Endothelial cell of umbilical vein (primary cell): ENCODE measurements around the gene TAMALIN. TPM values are rescaled to one million over a fixed set of nuclear protein-coding genes. Genes with fewer than 3 reads are reported as not detected.

Experiments used
- BruUV-seq: library from RNA; stranded (reverse); fragments of 400-500 nt; replicated peaks from 2 replicates; lab custom pipeline; 2021; lab: Mats Ljungman, UMichigan
- CTCF ChIA-PET: fragments of 300-600, 350-600 bp; sonication (Branson Sonifier 250); formaldehyde crosslinking; loops from one replicate; lab custom pipeline; 2021; ENCODE audit warnings: antibody characterized with exemption, inconsistent platforms; lab: Charles Lee
- POLR2A ChIA-PET: fragments of 300-600, 350-600 bp; sonication (Branson Sonifier 250); formaldehyde crosslinking; loops from one replicate; lab custom pipeline; 2021; ENCODE audit warnings: antibody characterized with exemption, inconsistent platforms; lab: Charles Lee
- DNase-seq: peaks from one replicate; pipeline ENCODE4 v3.0.0-alpha.2; 2011; ENCODE audit warnings: low read depth, low spot score
- FAIRE-seq: peaks from 2 replicates; lab custom pipeline; 2011; peaks lifted over from hg19 to GRCh38; lab: Jason Lieb, UNC
- H2AFZ ChIP-seq: 2 replicates; pipeline ENCODE4 v1.6.0; 2012; ENCODE audit warnings: low read depth, low read length, control low read depth, inconsistent platforms
- H3K27ac ChIP-seq: 2 replicates; pipeline ENCODE4 v1.5.1; 2011; ENCODE audit warnings: low read depth, mild to moderate bottlenecking, control low read depth, low read length, moderate library complexity; ENCODE audit not compliant: insufficient read depth
- H3K27me3 ChIP-seq, 2 experiments: 2 replicates each; pipeline versions ENCODE4 v1.6.0 to v1.6.1; 2011; ENCODE audit warnings: low read length in 2 of 2, mixed read lengths in 1 of 2; ENCODE audit not compliant: control insufficient read depth in 2 of 2, insufficient read depth in 2 of 2
- H3K36me3 ChIP-seq, 2 experiments: 2 replicates in 1 of 2; 3 replicates in 1 of 2; pipeline ENCODE4 v1.5.1; 2011; ENCODE audit warnings: low read length in 2 of 2, mild to moderate bottlenecking in 1 of 2, moderate library complexity in 1 of 2; ENCODE audit not compliant: control insufficient read depth in 2 of 2, insufficient read depth in 2 of 2; ENCODE audit errors: extremely low read depth in 1 of 2
- H3K4me1 ChIP-seq: 3 replicates; pipeline ENCODE4 v1.5.1; 2011; ENCODE audit warnings: mild to moderate bottlenecking, low read length; ENCODE audit not compliant: control insufficient read depth, insufficient read depth; ENCODE audit errors: extremely low read depth
- H3K4me2 ChIP-seq: 2 replicates; pipeline ENCODE4 v1.6.1; 2011; ENCODE audit warnings: low read length, control low read depth, mixed read lengths; ENCODE audit not compliant: insufficient read depth
- H3K4me3 ChIP-seq, 3 experiments: fragments of 200-600 bp in 1 of 3; sonication (generic), shearing (Covaris generic) in 1 of 3; replicated peaks in 1 of 3; 2 replicates each; pipeline ENCODE4 v1.5.1; 2011 to 2016; ENCODE audit warnings: control low read depth in 3 of 3, low read length in 3 of 3, mild to moderate bottlenecking in 2 of 3, inconsistent platforms in 1 of 3, low read depth in 1 of 3, moderate library complexity in 1 of 3; ENCODE audit not compliant: insufficient read depth in 1 of 3
- H3K79me2 ChIP-seq: 2 replicates; pipeline ENCODE4 v1.6.0; 2012; ENCODE audit warnings: low read length, inconsistent platforms; ENCODE audit not compliant: control insufficient read depth, insufficient read depth
- H3K9ac ChIP-seq: replicated peaks from 2 replicates; pipeline ENCODE3; 2011; ENCODE audit warnings: low read length, control low read depth; ENCODE audit not compliant: insufficient read depth; ENCODE audit errors: extremely low read depth
- H3K9me1 ChIP-seq: replicated peaks from 3 replicates; pipeline ENCODE4 v1.6.0; 2011; ENCODE audit warnings: mild to moderate bottlenecking, low read length; ENCODE audit not compliant: control insufficient read depth, insufficient read depth; ENCODE audit errors: extremely low read depth
- H3K9me3 ChIP-seq: replicated peaks from 2 replicates; pipeline ENCODE4 v1.5.1; 2012; ENCODE audit warnings: low read length, inconsistent platforms; ENCODE audit not compliant: control insufficient read depth, insufficient read depth
- H4K20me1 ChIP-seq: replicated peaks from 2 replicates; pipeline ENCODE3; 2011; ENCODE audit warnings: mild to moderate bottlenecking, low read length; ENCODE audit not compliant: control insufficient read depth, insufficient read depth; ENCODE audit errors: extremely low read depth
- CTCF ChIP-seq, 2 donors: IDR thresholded peaks; 1 replicate in 1 of 2; 2 replicates in 1 of 2; pipeline ENCODE4 v1.5.1; 2011; ENCODE audit warnings: low read length in 2 of 2, mild to moderate bottlenecking in 2 of 2, moderate library complexity in 2 of 2, control low read depth in 1 of 2, inconsistent platforms in 1 of 2, low read depth in 1 of 2; ENCODE audit not compliant: insufficient read depth in 1 of 2; ENCODE audit errors: extremely low read depth in 1 of 2
- EZH2 ChIP-seq: IDR thresholded peaks from 2 replicates; pipeline ENCODE4 v1.6.1; 2012; ENCODE audit warnings: borderline replicate concordance, low read depth, mild to moderate bottlenecking, moderate library complexity, low read length, inconsistent platforms; ENCODE audit not compliant: severe bottlenecking
- GATA2 ChIP-seq: IDR thresholded peaks from 2 replicates; pipeline ENCODE4 v1.7.0; 2011; ENCODE audit warnings: low read depth, mild to moderate bottlenecking, moderate library complexity, mixed read lengths, low read length; ENCODE audit not compliant: insufficient read length, insufficient read depth
- dilution Hi-C: fragments of 300-500 bp; cut with MboI; formaldehyde crosslinking; loops from one replicate; pipeline ENCODE4 v1.15.0; 2019; ENCODE audit warnings: low sequenced_read_pairs; ENCODE audit not compliant: extremely low pct_ligation_motif_present
- intact Hi-C: fragments of 100-400 bp; cut with micrococcal nuclease; formaldehyde crosslinking; loops from one replicate; pipeline ENCODE4 v1.10.0; 2022
- polyA plus RNA-seq, 4 experiments: library from polyadenylated mRNA; depleted of rRNA in 3 of 4; stranded (reverse) in 3 of 4; unstranded in 1 of 4; fragments of >200 nt; gene quantifications; 2 replicates each; pipeline versions ENCODE4 v1.2.1 to v1.2.3, GENCODE V29; 2011 to 2012; ENCODE audit warnings: missing spikeins in 1 of 4
- total RNA-seq: library from RNA; stranded (reverse); gene quantifications from 2 replicates; pipeline ENCODE4 v1.2.3, GENCODE V29; 2021

Gene TAMALIN
- total and polyA plus RNA-seq, 2 donors (not counting 3 experiments of a cell fraction or from before 2014, with no cell fraction given): 53.3 to 87.5 TPM

DNA sequence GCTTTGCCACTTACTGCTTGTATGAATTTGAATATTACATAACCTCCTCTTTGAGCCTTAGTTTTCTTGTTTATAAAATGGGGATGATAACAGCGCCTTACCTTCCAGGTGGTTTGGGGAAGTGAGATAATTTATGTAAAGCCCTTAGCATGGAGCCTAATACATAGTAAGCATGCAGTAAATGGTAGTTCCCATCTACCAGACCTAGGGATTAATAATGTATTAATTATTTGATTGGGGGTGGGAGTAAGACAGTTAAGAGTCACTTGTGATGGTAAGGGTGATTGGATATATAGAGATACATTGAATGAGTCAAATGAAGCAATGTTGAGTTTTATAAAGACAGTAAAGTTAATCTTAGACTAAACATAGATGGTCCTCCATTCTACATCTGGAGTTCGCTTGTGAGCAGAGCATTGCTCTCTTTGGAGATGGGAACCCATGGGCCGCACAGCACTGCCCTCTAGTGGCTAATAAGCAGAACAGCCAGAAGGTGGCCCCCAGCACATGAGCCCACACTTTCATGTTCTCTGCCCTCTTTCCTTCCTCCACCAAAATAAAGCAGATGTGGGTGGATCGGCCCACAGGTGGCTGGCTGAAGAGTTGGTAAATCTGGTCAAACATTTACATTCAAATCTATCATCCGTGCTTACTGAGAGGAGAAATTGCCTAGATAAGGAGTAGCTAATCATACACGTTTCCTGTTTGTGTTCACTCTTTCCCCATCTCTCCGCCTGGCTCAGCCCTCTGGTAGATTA lies 26.5 kb upstream of the TAMALIN start:
- Histone ChIP-seq H3K9me3 (no peaks in the 10 kb centered on the region), H3K9me1 (no peaks in the 10 kb centered on the region), H4K20me1 (no peaks in the 10 kb centered on the region), H3K27me3 (no peaks in the 10 kb centered on the region), H3K4me1 (peaks cover 36% of the 10 kb centered on the region), H3K4me2 (no peak overlapping the region), H2AFZ (no peak overlapping the region), H3K4me3 (no peak overlapping the region), H3K9ac (no peak overlapping the region), H3K79me2 (peaks cover 22% of the 10 kb centered on the region), H3K27ac (no peak overlapping the region), H3K36me3 (peaks cover 22 to 36% of the 10 kb centered on the region in 2 experiments)
- FAIRE-seq (peak; percentile 95), DNase-seq (peak; percentile 84)
- ChIA-PET CTCF (interaction anchor here (0.6 to 3.9 kb wide), 23 partner anchors 10 to 131 kb away, joined by 3 to 60 read pairs (median 4); partner anchors contain the start of genes ACVRL1 and FIGNL2), POLR2A (no interaction called here)
- no peak for TF ChIP-seq EZH2
- TF ChIP-seq CTCF (IDR thresholded peaks at IDR 0.05; ENCODE audit: extremely low read depth in 1 of 2, insufficient read depth in 1 of 2, low read depth in 1 of 2, low read length in 2 of 2): peak; percentile 90 to 97
- no peak for TF ChIP-seq GATA2
- BruUV-seq: no TSS peak
- intact Hi-C loops: loop anchor here (1.0 to 2.0 kb wide), 4 partner anchors 9 to 85 kb away; no protein-coding TSS in a partner anchor
- dilution Hi-C loops: no loop called here
